RWPE2 (cell line): ENCODE data around the gene HDGF.

Experiments used
- ATAC-seq: fragments of 200-7000 bp; cut with Tn5 transposase; 3 replicates; pipeline ENCODE4 v1.9.1; 2021; ENCODE audit warnings: low read depth
- DNase-seq: peaks from one replicate; pipeline ENCODE4 v3.0.0-alpha.2; 2020; ENCODE audit warnings: low spot score
- H3K27ac ChIP-seq: fragments of 450-650 bp; 2 replicates; pipeline ENCODE4 v1.5.1; 2017; ENCODE audit warnings: mild to moderate bottlenecking; ENCODE audit not compliant: poor library complexity, severe bottlenecking
- H3K27me3 ChIP-seq: fragments of 250-450 bp; sonication (Bioruptor Pico); 2 replicates; pipeline ENCODE4 v1.5.1; 2021; ENCODE audit warnings: mild to moderate bottlenecking, moderate library complexity; ENCODE audit not compliant: insufficient read depth, poor library complexity, severe bottlenecking
- H3K36me3 ChIP-seq: fragments of 250-450 bp; sonication (Bioruptor Pico); 2 replicates; pipeline ENCODE4 v1.5.1; 2020; ENCODE audit warnings: low read depth, mild to moderate bottlenecking, moderate library complexity
- H3K4me1 ChIP-seq: fragments of 250-450 bp; sonication (Bioruptor Pico); 2 replicates; pipeline ENCODE4 v1.5.1; 2021; ENCODE audit warnings: mild to moderate bottlenecking, moderate library complexity; ENCODE audit not compliant: insufficient read depth, poor library complexity, severe bottlenecking
- H3K4me3 ChIP-seq: fragments of 250-450 bp; sonication (Bioruptor Pico); 2 replicates; pipeline ENCODE4 v1.5.1; 2021; ENCODE audit warnings: mild to moderate bottlenecking, moderate library complexity; ENCODE audit not compliant: severe bottlenecking
- H3K9me3 ChIP-seq: fragments of 250-450 bp; sonication (Bioruptor Pico); 2 replicates; pipeline ENCODE4 v1.5.1; 2021; ENCODE audit warnings: mild to moderate bottlenecking, moderate library complexity; ENCODE audit not compliant: severe bottlenecking
- CTCF ChIP-seq: fragments of 450-650 bp; IDR thresholded peaks from one replicate; pipeline ENCODE4 v1.5.1; 2017; ENCODE audit warnings: mild to moderate bottlenecking, moderate library complexity; ENCODE audit not compliant: poor library complexity, severe bottlenecking

HDGF gene

GRCh38 chr1:156795374-156795733 is 43.9 kb upstream of the HDGF start:
- H3K27me3 ChIP-seq, result no peaks in the 10 kb centered on the region
- no peak overlapping the region for H3K4me3 ChIP-seq
- peaks cover 94% of the 10 kb centered on the region for H3K36me3 ChIP-seq
- TF ChIP-seq CTCF, result no peak
- no peaks in the 10 kb centered on the region for H3K9me3 ChIP-seq
- ATAC-seq (no peak), DNase-seq (no peak)
- no peak overlapping the region for H3K27ac ChIP-seq
- H3K4me1 ChIP-seq, result no peaks in the 10 kb centered on the region

GRCh38 chr1:156794506-156795373 is 43.3 kb upstream of the HDGF start:
- Histone ChIP-seq H3K4me3 (no peak overlapping the region), H3K27me3 (no peaks in the 10 kb centered on the region), H3K27ac (no peak overlapping the region), H3K36me3 (peaks cover 94% of the 10 kb centered on the region), H3K4me1 (no peaks in the 10 kb centered on the region), H3K9me3 (no peaks in the 10 kb centered on the region)
- TF ChIP-seq CTCF, result no peak
- no peak for DNase-seq
- no peak for ATAC-seq

GRCh38 chr1:156789621-156790318 is 38.3 kb upstream of the HDGF start:
- Histone ChIP-seq H3K36me3 (peaks cover 88% of the 10 kb centered on the region), H3K27ac (no peak overlapping the region)
- ATAC-seq, result no peak

GRCh38 chr1:156788136-156788535 is 36.7 kb upstream of the HDGF start:
- no peaks in the 10 kb centered on the region for H3K4me1 ChIP-seq
- no peak for DNase-seq
- ATAC-seq, result no peak
- H3K36me3 ChIP-seq, result peaks cover 85% of the 10 kb centered on the region
- no peaks in the 10 kb centered on the region for H3K9me3 ChIP-seq
- no peak overlapping the region for H3K4me3 ChIP-seq
- no peaks in the 10 kb centered on the region for H3K27me3 ChIP-seq
- no peak overlapping the region for H3K27ac ChIP-seq
- no peak for TF ChIP-seq CTCF

More at GRCh38 chr1:156789621-156790318, 38.3 kb upstream of the HDGF start:
- DNase-seq, result no peak
- H3K4me3 ChIP-seq, result no peak overlapping the region
- H3K27me3 ChIP-seq, result no peaks in the 10 kb centered on the region
- H3K9me3 ChIP-seq, result no peaks in the 10 kb centered on the region
- no peak for TF ChIP-seq CTCF
- no peaks in the 10 kb centered on the region for H3K4me1 ChIP-seq
